K562 (cell line): ENCODE results near the gene VPS26A. TPM values are rescaled to one million over a fixed set of nuclear protein-coding genes. Genes with fewer than 3 reads are reported as not detected.
A peak's percentile ranks its signal among the peaks of the same experiment; 100 is the strongest.

Source experiments
- CEBPB ChIP-seq: fragments of 450-650 bp; IDR thresholded peaks from 2 replicates; pipeline ENCODE4 v1.6.1; 2016; ENCODE audit warnings: missing genetic modification characterization, missing compliant biosample characterization
- ELF1 ChIP-seq: fragments of 200-800 bp; sonication (Bioruptor generic); IDR thresholded peaks from 2 replicates; pipeline ENCODE4 v1.6.1; 2016; ENCODE audit warnings: missing genetic modification characterization, missing compliant biosample characterization
- ETV6 ChIP-seq, 3 experiments: fragments of 150-350 bp in 1 of 3; sonication (generic) in 1 of 3; formaldehyde crosslinking in 1 of 3; IDR thresholded peaks; 2 replicates each; pipeline versions ENCODE4 v1.6.1 to v1.8.0; 2014 to 2022; ENCODE audit warnings: borderline replicate concordance in 2 of 3, low read depth in 2 of 3, antibody characterized with exemption in 1 of 3, low read length in 1 of 3, mild to moderate bottlenecking in 1 of 3, missing genetic modification reagents in 1 of 3
- HNRNPK ChIP-seq: fragments of 200-400 bp; formaldehyde crosslinking; IDR thresholded peaks from one replicate; pipeline ENCODE4 v1.6.1; 2018; ENCODE audit warnings: mild to moderate bottlenecking, low read depth, low read length; ENCODE audit not compliant: poor library complexity, severe bottlenecking
- HNRNPUL1 ChIP-seq: fragments of 200-400 bp; formaldehyde crosslinking; IDR thresholded peaks from 2 replicates; pipeline ENCODE4 v1.6.1; 2017; ENCODE audit warnings: low read length
- KLF10 ChIP-seq: fragments of 250-450 bp; sonication (Bioruptor Pico); IDR thresholded peaks from 2 replicates; pipeline ENCODE4 v1.6.1; 2021; ENCODE audit warnings: matching md5 sums
- MXI1 ChIP-seq: IDR thresholded peaks from 2 replicates; pipeline ENCODE4 v1.6.1; 2011; ENCODE audit warnings: low read depth, mild to moderate bottlenecking, improper control_type of control experiment, low read length
- SREBF2 ChIP-seq: sonication (generic); formaldehyde crosslinking; IDR thresholded peaks from 2 replicates; pipeline ENCODE4 v1.4.0; 2020; ENCODE audit warnings: mild to moderate bottlenecking, missing genetic modification reagents
- ZNF3 ChIP-seq: fragments of 250-450 bp; sonication (Bioruptor Pico); IDR thresholded peaks from 2 replicates; pipeline ENCODE4 v1.5.0; 2021; ENCODE audit warnings: mild to moderate bottlenecking, moderate library complexity
- polyA plus RNA-seq, 8 experiments: library from polyadenylated mRNA; depleted of rRNA in 4 of 8; stranded (reverse) in 5 of 8; unstranded in 3 of 8; fragments of >200 nt; fragmentation: Nextera tagmentation in 2 of 8; fragmentation: Illumina TruSeq in 1 of 8; extraction: Ambion mirVana in 2 of 8; extraction: Trizol in 1 of 8; gene quantifications; 2 replicates each; pipeline versions ENCODE4 v1.2.1 to v1.2.3, GENCODE V29; 2011 to 2014; ENCODE audit warnings: inconsistent platforms in 1 of 8, missing spikeins in 1 of 8
- total RNA-seq, 7 experiments: library from RNA; depleted of rRNA in 6 of 7; stranded (reverse); fragments of >200 nt in 6 of 7; fragmentation: Illumina TruSeq in 2 of 7; extraction: Trizol in 2 of 7; gene quantifications; 2 replicates each; pipeline versions ENCODE4 v1.2.1 to v1.2.3, GENCODE V29; 2011 to 2021; ENCODE audit warnings: low replicate concordance in 1 of 7
- TF ChIP-seq, protein P1 (sequence below): fragments of 200-800 bp; sonication (Bioruptor generic); IDR thresholded peaks from 2 replicates; pipeline ENCODE4 v1.6.1; 2016; ENCODE audit warnings: missing genetic modification characterization, missing compliant biosample characterization
- TF ChIP-seq, protein P2 (sequence below): fragments of 450-650 bp; formaldehyde crosslinking; IDR thresholded peaks from 2 replicates; pipeline ENCODE4 v1.4.0; 2020; ENCODE audit warnings: mild to moderate bottlenecking, moderate library complexity
- TF ChIP-seq, protein P3 (sequence below): fragments of 250-450 bp; sonication (Bioruptor Pico); IDR thresholded peaks from 2 replicates; pipeline ENCODE4 v1.9.0; 2021; ENCODE audit warnings: mild to moderate bottlenecking, inconsistent platforms
- TF ChIP-seq, protein P4 (sequence below): fragments of 250-450 bp; sonication (Bioruptor Pico); IDR thresholded peaks from 2 replicates; pipeline ENCODE4 v1.4.0; 2020; ENCODE audit warnings: mild to moderate bottlenecking
- TF ChIP-seq, protein P5 (sequence below): fragments of 250-450 bp; sonication (Bioruptor Pico); IDR thresholded peaks from 2 replicates; pipeline ENCODE4 v1.5.0; 2021; ENCODE audit warnings: mild to moderate bottlenecking, borderline replicate concordance

VPS26A gene
- total and polyA plus RNA-seq, 9 of the 15 experiments (the other 6 are each of a cell fraction or from before 2014, with no cell fraction given), result 47.1 to 137 (median 69.3) TPM

DNA sequence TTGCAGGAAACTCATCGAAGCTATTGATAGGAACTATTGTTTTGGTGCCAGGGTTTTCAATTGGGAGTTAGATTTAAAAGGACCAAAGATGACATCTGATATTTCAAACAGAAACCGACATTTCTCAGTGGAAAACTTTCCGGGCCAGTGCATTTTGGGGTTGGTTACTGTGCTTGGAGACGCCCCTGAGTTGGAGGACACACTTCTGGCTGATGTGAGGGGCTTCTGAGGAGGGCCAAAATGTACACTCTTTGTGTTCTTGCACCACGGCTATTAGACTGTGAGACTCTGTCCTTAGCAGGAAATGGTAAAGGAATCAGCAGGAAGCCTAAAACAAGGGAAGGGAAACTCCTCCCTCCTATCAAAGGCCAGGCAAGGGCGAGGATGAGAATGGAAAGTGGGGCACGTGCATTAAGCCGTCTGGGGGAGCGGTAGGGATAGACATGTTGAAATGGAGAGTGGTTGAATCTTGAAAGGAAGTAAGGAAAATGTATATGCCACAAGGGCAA lies 37.9 kb upstream of the VPS26A start (continued):
- TF ChIP-seq, protein P1, sequence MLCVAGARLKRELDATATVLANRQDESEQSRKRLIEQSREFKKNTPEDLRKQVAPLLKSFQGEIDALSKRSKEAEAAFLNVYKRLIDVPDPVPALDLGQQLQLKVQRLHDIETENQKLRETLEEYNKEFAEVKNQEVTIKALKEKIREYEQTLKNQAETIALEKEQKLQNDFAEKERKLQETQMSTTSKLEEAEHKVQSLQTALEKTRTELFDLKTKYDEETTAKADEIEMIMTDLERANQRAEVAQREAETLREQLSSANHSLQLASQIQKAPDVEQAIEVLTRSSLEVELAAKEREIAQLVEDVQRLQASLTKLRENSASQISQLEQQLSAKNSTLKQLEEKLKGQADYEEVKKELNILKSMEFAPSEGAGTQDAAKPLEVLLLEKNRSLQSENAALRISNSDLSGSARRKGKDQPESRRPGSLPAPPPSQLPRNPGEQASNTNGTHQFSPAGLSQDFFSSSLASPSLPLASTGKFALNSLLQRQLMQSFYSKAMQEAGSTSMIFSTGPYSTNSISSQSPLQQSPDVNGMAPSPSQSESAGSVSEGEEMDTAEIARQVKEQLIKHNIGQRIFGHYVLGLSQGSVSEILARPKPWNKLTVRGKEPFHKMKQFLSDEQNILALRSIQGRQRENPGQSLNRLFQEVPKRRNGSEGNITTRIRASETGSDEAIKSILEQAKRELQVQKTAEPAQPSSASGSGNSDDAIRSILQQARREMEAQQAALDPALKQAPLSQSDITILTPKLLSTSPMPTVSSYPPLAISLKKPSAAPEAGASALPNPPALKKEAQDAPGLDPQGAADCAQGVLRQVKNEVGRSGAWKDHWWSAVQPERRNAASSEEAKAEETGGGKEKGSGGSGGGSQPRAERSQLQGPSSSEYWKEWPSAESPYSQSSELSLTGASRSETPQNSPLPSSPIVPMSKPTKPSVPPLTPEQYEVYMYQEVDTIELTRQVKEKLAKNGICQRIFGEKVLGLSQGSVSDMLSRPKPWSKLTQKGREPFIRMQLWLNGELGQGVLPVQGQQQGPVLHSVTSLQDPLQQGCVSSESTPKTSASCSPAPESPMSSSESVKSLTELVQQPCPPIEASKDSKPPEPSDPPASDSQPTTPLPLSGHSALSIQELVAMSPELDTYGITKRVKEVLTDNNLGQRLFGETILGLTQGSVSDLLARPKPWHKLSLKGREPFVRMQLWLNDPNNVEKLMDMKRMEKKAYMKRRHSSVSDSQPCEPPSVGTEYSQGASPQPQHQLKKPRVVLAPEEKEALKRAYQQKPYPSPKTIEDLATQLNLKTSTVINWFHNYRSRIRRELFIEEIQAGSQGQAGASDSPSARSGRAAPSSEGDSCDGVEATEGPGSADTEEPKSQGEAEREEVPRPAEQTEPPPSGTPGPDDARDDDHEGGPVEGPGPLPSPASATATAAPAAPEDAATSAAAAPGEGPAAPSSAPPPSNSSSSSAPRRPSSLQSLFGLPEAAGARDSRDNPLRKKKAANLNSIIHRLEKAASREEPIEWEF, result peak; percentile 47
- no peak for TF ChIP-seq MXI1
- TF ChIP-seq, protein P2, sequence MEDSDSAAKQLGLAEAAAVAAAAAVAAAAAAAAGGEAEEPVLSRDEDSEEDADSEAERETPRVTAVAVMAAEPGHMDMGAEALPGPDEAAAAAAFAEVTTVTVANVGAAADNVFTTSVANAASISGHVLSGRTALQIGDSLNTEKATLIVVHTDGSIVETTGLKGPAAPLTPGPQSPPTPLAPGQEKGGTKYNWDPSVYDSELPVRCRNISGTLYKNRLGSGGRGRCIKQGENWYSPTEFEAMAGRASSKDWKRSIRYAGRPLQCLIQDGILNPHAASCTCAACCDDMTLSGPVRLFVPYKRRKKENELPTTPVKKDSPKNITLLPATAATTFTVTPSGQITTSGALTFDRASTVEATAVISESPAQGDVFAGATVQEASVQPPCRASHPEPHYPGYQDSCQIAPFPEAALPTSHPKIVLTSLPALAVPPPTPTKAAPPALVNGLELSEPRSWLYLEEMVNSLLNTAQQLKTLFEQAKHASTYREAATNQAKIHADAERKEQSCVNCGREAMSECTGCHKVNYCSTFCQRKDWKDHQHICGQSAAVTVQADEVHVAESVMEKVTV (CRISPR knock-in tag), result no peak
- TF ChIP-seq, protein P3, sequence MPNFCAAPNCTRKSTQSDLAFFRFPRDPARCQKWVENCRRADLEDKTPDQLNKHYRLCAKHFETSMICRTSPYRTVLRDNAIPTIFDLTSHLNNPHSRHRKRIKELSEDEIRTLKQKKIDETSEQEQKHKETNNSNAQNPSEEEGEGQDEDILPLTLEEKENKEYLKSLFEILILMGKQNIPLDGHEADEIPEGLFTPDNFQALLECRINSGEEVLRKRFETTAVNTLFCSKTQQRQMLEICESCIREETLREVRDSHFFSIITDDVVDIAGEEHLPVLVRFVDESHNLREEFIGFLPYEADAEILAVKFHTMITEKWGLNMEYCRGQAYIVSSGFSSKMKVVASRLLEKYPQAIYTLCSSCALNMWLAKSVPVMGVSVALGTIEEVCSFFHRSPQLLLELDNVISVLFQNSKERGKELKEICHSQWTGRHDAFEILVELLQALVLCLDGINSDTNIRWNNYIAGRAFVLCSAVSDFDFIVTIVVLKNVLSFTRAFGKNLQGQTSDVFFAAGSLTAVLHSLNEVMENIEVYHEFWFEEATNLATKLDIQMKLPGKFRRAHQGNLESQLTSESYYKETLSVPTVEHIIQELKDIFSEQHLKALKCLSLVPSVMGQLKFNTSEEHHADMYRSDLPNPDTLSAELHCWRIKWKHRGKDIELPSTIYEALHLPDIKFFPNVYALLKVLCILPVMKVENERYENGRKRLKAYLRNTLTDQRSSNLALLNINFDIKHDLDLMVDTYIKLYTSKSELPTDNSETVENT (CRISPR knock-in tag), result no peak
- TF ChIP-seq, protein P4, sequence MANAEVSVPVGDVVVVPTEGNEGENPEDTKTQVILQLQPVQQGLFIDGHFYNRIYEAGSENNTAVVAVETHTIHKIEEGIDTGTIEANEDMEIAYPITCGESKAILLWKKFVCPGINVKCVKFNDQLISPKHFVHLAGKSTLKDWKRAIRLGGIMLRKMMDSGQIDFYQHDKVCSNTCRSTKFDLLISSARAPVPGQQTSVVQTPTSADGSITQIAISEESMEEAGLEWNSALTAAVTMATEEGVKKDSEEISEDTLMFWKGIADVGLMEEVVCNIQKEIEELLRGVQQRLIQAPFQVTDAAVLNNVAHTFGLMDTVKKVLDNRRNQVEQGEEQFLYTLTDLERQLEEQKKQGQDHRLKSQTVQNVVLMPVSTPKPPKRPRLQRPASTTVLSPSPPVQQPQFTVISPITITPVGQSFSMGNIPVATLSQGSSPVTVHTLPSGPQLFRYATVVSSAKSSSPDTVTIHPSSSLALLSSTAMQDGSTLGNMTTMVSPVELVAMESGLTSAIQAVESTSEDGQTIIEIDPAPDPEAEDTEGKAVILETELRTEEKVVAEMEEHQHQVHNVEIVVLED (CRISPR knock-in tag), result no peak
- TF ChIP-seq CEBPB (tag), result no peak
- peak; percentile 32; the same call in 1 of the 2 replicates for TF ChIP-seq ELF1 (tag)
- TF ChIP-seq SREBF2 (CRISPR knock-in tag), result no peak
- TF ChIP-seq ETV6 (IDR thresholded peaks at IDR 0.05; ENCODE audit: borderline replicate concordance in 1 of 2, low read depth in 2 of 2, low read length in 1 of 2), result no peak
- TF ChIP-seq ETV6 (CRISPR knock-in tag; IDR thresholded peaks at IDR 0.05; ENCODE audit: borderline replicate concordance), result no peak
- no peak for TF ChIP-seq KLF10 (CRISPR knock-in tag)
- TF ChIP-seq, protein P5, sequence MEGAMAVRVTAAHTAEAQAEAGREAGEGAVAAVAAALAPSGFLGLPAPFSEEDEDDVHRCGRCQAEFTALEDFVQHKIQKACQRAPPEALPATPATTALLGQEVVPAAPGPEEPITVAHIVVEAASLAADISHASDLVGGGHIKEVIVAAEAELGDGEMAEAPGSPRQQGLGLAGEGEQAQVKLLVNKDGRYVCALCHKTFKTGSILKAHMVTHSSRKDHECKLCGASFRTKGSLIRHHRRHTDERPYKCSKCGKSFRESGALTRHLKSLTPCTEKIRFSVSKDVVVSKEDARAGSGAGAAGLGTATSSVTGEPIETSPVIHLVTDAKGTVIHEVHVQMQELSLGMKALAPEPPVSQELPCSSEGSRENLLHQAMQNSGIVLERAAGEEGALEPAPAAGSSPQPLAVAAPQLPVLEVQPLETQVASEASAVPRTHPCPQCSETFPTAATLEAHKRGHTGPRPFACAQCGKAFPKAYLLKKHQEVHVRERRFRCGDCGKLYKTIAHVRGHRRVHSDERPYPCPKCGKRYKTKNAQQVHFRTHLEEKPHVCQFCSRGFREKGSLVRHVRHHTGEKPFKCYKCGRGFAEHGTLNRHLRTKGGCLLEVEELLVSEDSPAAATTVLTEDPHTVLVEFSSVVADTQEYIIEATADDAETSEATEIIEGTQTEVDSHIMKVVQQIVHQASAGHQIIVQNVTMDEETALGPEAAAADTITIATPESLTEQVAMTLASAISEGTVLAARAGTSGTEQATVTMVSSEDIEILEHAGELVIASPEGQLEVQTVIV, result no peak
- no peak for TF ChIP-seq HNRNPUL1
- TF ChIP-seq ZNF3 (CRISPR knock-in tag), result no peak
- TF ChIP-seq HNRNPK, result no peak
